SKM-1 treated with dmso at 0.1 percent for 144 hours (cell line): ENCODE data around the gene MAP3K8.

Source experiments
- DNase-seq: peaks from one replicate; lab custom pipeline; 2025; ENCODE audit not compliant: unreplicated experiment; lab: John Stamatoyannopoulos, UW

The MAP3K8 gene

DNA sequence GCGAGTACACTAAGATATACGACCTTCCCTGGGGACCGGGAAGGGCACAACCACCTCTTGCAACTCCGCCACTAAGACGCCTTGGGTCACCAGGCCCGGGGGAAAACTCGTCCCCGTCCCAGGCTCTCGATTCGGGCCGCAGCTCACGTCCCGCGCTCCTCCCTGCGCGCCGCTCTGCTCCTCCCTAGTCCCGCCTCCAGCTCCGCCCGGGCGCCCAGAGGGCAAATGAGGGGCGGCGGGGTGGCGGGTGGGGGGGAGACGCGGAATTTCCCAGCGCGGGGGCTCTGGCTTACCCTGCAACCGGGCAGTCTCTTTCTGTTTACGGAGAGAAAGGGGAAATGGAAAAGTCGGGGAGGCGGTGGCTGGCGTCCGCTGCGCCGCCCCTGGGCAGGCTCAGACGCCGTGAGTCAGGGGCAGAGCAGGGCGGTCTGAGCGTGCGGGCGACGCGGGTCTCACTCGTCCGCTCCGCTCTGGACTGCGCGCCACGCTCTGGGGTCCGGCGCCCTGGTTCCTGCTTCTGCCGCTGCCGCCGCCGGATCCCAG lies at the start of gene MAP3K8:
MAP3K8 (plus strand) TSS at position 455 of the 543 bp plus-strand sequence. CDS start 4,755 bp downstream, outside the sequence.
- DNase-seq = peak; percentile 70

DNA sequence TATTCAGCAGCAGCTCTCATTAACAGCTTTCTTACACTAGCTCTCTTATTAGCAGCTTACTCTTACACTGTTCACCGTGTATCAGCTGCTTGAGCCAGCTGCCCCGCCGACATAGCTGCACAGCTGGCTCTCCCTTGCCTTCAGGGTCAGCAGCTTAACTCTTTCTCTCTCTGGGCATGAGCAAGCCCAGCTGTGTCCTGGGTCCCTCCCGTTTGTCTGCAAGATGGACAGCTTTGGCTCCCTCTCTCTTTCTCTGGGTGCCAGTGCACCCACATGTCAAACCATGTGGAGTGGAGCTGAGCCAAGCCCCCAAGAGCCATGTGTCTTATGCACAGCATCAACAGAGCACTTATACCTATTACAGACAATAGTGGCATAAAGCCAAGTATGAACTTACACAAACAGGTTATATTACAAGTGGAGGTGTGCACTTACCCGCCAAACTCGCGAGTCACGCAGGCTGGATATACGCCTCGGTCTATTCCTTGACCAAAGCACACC lies 49.2 kb upstream of the MAP3K8 start:
- DNase-seq = no peak

- no peak for DNase-seq
Measured at GRCh38 chr10:30386801-30387588, 47.0 kb upstream of the MAP3K8 start.

DNA sequence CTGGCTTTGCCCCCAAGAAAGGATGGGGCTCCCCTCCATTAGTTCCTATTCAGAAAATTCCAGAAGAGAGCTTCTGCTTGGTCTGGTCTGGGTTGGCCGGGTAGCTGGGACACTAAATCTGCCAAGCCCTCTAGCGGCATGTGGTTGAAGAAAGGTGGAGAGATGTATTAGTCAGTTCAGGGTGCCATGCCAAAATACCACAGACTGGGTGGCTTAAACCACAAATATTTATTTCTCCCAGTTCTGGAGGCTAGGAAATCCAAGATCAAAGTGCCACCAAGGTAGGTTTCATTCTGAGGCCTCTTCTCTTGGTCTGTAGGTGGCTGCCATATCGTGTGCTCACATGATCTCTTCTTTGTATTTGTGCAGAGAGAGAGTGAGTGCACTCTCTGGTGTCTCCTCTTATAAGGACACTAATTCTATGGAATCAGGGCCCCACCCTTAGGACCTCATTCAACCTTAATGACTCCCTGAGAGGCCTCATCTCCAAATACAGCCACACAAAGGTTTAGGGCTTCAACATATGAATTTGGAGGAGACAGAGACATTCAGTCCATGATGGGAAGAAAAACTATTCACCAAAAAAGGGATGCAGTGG lies 46.2 kb upstream of the MAP3K8 start:
- no peak for DNase-seq

DNA sequence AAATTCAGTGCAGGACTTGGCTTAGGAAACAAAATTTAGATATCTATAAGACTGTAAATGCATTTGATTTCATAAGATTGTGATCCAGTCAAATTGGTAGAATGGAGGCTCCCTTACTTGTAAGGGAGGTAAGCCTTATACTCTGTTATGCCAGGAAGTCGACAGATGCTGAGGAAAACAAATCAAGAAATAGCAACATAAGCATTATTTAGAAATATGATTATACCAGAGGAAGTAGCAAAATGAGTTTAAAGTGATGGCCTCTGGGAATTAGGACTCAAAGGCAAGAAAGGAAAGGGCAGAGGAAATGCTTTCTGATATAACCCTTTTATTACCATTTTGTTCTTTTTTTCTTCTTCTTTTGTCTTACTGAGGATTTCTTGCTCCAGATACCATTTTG lies 44.4 kb upstream of the MAP3K8 start:
- no peak for DNase-seq

- no peak for DNase-seq
Measured at GRCh38 chr10:30390207-30390606, 43.8 kb upstream of the MAP3K8 start.

- DNase-seq = no peak
Measured at GRCh38 chr10:30391266-30391665, 42.7 kb upstream of the MAP3K8 start.

DNA sequence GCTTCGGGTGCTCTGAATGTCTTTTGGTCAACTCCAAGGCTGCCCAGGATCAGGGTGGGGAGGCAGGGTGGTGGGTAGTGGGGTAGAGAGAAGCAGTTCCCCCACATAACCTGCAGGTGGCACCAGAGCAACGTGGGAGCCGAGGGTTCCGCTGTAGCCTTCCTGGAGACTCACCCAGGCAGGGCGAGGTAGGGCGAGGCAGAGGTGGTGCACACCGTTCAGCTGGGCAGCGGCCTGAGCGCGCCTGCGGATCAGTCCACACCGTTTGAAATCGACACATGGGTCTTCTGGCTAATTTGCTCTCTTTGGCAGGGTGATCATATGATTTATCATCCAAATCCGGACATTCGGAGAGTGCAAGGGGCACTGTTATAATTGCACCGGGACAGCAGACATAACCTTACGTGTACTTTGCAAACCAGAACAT lies 41.4 kb upstream of the MAP3K8 start:
- DNase-seq = peak; percentile 35

- peak; percentile 59 for DNase-seq
Measured at GRCh38 chr10:30396293-30396692, 37.7 kb upstream of the MAP3K8 start.

DNA sequence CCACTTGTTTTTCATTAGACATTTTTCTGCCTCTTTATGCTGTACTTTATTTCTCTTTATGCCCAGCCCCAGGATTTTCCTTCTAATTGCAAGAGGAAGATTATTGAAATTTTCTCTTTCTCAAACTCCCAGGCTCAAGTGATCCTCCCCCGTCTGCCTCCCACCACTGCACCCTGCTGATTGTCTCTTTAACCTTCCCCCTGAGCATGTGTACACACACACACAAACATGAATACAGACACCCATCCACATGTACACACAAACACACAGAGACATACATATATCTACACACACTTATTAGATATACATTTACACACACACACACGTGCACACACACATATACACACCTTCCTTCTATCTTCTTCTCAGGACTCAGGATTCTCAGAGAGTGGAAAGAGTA lies 37.3 kb upstream of the MAP3K8 start:
- no peak for DNase-seq

GRCh38 chr10:30398193-30398592 lies 35.8 kb upstream of the MAP3K8 start:
- no peak for DNase-seq

DNA sequence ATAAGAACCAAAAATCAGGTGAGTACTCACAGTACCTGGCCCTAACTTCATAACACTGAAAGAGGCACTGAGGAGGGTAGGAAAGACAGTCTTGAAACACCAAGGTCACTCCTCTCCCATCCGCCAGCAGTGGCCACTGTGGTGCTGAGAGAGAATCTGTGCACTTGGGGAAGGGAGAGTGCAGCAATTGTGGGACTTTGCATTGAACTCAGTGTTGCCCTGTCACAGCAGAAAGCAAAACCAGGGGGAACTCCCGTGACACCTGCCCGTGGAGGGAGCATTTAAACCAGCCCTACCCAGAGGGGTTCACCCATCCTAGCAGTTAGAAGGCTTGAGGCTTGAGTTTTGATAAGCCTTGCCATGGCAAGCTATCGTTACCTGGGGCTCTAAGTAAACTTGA lies 35.2 kb upstream of the MAP3K8 start:
- DNase-seq = no peak

DNA sequence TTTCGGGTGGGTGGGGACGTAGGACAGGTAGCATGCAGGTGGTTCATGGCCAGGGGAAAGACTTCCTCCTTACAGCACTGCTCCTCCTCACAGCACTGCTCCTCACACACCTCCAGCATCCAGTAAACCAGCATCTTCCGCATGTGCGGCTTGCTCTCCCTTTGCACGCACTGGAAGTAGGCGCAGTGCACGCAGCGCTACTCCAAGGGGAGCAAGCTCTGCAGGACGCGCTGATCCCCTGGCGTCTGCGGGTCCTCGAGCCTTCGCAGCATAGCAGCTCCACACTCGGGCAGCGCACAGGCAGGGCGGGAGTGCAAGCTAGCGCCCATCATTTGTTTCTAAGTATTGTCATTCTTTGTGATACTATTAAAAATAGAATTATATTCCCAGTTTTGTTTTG lies 30.5 kb upstream of the MAP3K8 start:
- no peak for DNase-seq

- no peak for DNase-seq
Measured at GRCh38 chr10:30404540-30404939, 29.4 kb upstream of the MAP3K8 start.

- no peak for DNase-seq
Measured at GRCh38 chr10:30411263-30411662, 22.7 kb upstream of the MAP3K8 start.

DNA sequence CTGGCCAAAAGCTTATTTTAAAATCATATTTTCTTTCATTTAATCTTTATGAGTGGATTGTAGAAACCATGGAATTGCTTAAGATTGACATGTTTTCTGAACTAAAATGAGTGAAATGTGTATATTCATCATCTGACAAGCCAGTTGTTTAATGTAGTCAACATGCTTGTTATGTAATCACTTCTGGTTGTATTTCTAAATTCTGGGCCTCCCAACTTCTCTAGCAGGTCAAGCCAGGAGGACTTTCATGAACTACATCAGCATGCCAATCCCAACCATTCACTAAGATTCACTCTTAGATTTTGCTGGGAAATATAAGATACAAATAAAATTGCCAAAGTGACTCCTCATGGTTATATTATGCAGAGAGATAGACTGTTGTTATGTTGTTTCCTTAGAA lies 21.1 kb upstream of the MAP3K8 start:
- no peak for DNase-seq

GRCh38 chr10:30413996-30414576 lies 19.9 kb upstream of the MAP3K8 start:
- DNase-seq = peak; percentile 42

DNA sequence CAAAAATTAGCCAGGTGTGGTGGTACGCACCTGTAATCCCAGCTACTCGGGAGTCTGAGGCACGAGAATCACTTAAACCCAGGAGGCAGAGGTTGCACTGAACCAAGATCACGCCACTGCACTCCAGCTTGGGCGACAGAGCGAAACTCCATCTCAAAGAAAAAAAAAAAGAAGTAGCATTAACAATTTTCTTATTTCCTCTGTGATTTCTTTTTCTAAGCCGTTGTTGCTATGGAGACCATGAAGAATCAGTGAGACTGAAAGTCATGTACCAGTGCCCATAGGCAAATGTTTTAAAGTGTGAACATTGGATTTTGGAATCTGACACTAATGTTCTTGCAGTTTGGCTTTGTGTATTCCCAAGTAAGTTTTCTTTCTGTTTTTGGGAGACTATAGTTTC lies 18.4 kb upstream of the MAP3K8 start:
- DNase-seq = no peak

GRCh38 chr10:30417301-30417700 lies 16.7 kb upstream of the MAP3K8 start:
- DNase-seq = no peak

GRCh38 chr10:30420266-30420665 lies 13.7 kb upstream of the MAP3K8 start:
- no peak for DNase-seq

DNA sequence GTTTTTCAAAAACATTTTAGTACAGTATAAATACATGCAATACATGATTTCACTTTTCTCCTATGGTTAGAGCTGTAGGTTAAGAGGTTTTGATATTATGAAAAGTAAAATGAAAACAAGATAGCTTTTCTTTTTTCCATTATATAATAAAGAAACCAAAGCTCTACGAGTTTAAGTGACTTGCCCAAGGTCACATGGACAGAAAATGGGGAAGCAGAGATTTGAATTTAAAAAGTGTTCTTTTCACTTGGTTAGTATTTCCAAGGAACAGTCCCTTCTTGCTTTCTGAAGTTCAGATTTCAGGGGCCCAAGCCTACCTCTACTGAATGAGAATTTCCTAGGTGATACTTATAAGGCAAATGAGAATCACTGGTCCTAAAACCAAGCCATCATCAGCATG lies 13.2 kb upstream of the MAP3K8 start:
- no peak for DNase-seq

DNA sequence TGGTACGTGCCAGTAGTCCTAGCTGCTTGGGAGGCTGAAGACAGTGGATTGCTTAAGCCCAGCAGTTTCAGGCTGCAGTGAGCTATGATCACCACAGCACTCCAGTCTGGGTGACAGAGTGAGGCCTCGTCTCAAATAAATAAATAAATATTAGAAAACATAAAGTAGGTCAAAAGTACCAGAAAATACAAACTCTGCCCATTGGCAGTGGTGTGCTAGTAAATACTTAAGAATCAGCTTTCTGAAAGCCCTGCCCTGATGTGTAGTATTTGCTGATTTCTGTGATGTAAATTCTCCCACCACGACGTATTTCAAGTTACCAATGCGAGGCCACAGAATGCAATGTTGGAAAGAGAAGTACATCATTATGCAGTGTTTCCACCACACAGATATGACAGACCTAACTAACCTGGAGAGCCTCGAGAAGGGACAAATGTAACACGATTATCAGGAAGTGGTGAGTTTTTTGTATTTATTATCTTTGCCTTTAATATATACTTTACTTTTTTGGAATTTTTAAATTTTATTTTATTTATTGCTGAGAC lies 11.8 kb upstream of the MAP3K8 start:
- DNase-seq = no peak
